Activated T-cell treated with anti-CD3 and anti-CD28 coated beads for 48 hours (primary cell): Measurements from ENCODE around the gene PSRC1.

Source experiments
- DNase-seq: peaks from one replicate; pipeline ENCODE4 v3.0.0-alpha.2; 2020; ENCODE audit warnings: low read depth

The PSRC1 gene

DNA sequence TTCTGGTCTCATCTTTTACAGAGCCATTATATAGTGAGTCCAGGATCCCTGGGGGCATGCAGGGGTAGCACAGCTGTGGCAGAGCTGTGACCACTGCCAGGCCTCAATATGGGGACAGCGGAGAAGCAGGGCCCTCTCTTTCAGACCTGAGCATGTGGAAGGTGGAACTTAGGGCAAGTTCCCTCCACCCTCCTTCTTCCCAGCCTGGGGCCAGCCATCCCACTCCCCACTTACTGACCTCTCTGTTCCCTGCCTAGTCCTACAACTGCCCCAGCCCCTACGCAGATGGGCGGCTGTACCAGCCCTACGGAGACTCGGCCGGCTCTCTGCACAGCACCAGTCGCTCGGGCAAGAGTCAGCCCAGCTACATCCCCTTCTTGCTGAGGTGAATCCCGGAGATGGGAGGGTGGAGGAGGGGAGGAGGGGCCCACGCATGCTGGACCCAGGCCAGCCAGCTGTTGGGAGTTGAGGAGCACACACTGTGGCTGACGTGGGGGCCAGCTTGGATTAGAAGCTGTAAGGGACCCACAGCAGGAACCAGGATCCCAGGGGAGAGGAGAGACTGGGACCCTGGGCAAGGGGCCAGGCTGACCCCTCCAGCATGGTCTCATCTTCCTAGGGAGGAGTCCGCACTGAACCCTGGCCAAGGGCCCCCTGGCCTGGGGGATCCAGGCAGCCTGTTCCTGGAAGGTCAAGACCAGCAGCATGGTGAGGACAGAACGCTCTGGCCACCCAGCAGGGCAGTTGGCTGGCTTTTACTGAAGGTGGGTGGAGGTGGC, 10.7 kb downstream of the PSRC1 start:
- no peak for DNase-seq

DNA sequence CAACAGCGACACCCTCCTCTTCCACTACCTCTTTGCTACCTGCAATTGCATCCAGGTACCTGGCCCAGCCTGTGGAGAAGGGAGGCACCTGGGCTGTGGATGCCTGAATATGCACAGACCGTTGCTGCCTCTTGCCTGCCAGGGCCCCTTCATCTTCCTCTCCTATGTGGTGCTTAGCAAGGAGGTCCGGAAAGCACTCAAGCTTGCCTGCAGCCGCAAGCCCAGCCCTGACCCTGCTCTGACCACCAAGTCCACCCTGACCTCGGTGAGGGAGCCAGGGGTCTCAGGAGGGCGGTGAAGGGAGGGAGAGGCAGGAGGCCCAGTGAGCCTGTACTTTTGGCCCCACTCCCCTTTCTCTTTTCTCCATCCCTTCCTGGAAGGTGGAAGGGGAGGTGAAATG, 11.5 kb downstream of the PSRC1 start:
- DNase-seq = no peak

DNA sequence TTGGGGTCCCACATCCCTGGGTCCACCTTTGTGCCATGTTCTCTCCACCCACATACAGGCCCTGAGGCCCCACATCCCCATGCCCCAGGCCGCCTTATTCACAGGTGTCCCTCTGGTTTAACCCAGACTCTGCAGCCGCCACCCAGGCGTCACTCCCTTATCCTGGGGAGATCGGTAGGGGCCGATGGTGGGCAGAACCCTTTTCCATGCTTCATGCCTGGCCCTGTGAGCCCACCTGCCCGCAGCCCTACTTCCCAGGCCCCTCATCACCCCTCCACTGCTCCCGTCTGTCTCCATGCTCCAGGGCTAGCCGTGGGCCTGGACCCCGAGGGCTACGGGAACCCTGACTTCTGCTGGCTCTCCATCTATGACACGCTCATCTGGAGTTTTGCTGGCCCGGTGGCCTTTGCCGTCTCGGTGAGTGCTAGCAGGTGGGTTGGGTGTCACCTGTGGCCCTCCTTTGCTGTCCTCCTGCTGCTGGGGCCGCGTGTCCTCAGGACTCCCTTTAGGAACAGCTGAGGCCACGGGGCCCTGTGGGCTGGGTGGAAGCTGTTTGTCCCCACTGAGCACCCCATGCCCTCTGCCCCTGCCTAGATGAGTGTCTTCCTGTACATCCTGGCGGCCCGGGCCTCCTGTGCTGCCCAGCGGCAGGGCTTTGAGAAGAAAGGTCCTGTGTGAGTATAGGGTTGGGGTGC, 12.2 kb downstream of the PSRC1 start:
- no peak for DNase-seq

- DNase-seq = no peak
Measured at GRCh38 chr1:109269981-109270622, 12.8 kb downstream of the PSRC1 start.

GRCh38 chr1:109269212-109269980, 13.5 kb downstream of the PSRC1 start:
- no peak for DNase-seq

DNA sequence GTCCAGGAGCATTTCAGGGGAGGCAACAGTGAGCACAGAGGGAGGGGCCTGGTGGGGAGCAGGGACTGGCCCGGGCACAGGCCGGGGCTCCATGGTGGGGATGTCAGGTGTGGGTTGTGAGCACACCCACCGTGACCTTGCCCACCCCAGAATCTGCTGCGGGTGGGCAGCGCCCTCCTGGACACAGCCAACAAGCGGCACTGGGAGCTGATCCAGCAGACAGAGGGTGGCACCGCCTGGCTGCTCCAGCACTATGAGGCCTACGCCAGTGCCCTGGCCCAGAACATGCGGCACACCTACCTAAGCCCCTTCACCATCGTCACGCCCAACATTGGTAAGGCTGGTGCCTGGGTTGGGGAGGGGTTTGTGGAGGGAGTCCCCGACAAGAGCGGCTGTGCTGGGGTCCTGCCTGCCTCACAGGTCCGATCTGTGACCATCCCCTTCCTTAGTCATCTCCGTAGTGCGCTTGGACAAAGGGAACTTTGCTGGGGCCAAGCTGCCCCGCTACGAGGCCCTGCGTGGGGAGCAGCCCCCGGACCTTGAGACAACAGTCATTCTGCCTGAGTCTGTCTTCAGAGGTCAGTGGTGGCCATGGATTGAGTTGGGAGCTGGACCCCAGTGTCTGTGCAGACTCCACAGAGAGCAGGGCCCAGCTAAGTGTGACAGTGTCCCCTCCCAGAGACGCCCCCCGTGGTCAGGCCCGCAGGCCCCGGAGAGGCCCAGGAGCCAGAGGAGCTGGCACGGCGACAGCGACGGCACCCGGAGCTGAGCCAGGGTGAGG, 14.3 kb downstream of the PSRC1 start:
- DNase-seq = no peak

DNA sequence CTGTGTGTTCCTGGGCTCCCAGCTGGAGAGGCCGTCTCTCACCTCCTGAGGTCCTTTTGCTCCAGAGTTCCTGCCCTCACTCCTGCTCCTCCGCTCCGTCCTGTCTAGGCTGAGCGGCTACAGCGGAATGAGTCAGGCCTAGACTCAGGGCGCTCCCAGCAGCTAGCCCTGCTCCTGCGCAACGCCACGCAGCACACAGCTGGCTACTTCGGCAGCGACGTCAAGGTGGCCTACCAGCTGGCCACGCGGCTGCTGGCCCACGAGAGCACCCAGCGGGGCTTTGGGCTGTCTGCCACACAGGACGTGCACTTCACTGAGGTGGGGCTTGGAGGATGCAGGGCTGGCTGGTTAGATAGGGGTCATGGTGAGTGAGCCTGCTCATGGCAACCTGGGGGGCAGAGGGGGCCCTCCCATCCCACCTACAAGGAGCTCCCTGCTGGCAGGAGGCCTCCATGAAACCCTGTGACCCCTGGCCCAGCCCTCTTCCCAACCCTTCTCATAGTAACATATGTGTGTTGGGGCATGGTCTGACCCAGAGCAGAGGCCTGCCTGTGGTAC, 15.1 kb downstream of the PSRC1 start:
- DNase-seq = no peak

GRCh38 chr1:109266965-109267364, 16.0 kb downstream of the PSRC1 start:
- DNase-seq = no peak

DNA sequence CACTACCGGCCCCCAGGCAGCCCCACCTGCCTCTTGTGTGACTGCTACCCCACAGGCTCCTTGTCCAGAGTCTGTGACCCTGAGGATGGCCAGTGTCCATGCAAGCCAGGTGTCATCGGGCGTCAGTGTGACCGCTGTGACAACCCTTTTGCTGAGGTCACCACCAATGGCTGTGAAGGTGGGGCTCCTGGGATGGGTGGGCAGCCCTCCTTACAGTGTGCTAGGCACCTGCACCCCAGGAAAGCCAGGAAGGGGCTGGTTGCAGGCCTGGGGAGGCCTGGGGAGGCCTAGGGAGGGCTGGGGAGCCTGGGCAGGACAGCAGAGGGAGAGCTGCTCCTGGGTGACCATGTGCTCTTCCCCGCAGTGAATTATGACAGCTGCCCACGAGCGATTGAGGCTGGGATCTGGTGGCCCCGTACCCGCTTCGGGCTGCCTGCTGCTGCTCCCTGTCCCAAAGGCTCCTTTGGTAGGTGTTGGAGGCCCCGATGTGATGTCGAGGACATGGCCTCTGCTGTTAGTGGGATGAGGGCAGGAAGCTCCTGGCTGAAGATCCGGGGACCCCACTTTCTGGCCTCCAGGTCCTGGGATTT, 17.1 kb downstream of the PSRC1 start:
- DNase-seq = no peak

DNA sequence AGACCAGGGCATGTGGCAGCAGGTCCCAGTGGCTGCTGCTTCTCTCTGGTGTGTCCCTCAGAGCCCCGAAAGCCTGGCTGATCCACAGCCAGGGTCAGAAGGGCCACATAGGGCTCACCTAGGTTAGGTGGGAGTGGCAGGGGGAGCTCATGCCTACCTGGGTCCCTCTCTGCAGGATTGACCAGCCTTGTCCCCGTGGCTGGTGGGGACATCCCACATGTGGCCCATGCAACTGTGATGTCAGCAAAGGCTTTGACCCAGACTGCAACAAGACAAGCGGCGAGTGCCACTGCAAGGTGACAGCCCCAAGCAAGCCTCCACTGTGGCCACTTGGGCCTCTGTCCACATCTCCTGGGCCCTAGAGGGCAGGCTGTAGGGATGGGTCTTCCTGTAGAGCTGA, 17.9 kb downstream of the PSRC1 start:
- DNase-seq = no peak

DNA sequence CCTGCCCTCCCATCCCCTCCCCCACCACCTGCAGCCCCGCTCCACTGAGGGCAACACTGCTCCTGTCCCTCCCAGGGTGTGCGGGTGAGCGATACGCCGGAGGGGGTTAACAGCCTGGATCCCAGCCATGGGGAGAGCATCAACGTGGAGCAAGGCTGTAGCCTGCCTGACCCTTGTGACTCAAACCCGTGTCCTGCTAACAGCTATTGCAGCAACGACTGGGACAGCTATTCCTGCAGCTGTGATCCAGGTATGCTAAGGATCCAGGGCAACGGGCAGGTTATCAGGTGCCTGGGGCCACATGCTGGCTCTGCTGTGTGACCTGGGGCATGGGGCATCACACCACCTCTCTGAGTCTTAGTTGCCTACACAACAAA, 18.6 kb downstream of the PSRC1 start:
- DNase-seq = no peak

DNA sequence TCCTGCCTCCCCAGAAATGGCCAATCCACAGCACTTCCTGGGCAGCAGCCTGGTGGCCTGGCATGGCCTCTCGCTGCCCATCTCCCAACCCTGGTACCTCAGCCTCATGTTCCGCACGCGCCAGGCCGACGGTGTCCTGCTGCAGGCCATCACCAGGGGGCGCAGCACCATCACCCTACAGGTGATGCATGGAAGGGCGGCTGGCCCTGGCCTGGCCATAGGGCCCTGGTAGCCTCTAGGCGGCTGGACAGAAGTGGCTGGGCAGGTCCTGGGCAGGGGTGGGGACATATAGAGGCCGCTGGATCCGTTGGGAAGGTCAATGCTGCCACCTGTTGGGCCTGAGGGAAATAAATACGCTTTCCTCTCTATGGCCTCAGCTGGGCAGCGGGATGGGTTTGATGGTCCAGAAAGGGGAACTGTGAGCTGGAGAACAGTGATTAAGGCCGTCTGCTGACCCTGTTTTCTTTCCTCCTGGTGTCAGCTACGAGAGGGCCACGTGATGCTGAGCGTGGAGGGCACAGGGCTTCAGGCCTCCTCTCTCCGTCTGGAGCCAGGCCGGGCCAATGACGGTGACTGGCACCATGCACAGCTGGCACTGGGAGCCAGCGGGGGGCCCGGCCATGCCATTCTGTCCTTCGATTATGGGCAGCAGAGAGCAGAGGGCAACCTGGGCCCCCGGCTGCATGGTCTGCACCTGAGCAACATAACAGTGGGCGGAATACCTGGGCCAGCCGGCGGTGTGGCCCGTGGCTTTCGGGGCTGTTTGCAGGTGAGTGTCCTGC, 19.2 kb downstream of the PSRC1 start:
- DNase-seq = peak; percentile 83

DNA sequence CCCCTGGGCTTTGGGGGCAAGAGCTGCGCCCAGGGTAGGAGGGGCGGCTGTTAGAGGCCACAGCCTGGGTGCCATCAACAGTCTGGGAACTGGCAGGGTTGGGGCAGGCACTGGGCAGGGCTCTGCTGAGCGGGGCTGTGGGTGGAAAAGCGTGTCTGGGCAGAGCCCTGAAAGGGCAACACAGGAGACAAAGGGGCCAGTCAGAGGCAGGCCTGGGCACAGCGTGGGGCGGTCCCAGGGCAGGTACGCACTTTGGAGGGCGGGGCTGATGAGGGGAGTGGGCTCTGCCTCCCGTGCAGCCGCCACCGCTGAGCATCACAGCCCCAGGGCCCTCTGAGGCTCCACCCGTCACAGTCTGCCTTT, 19.7 kb downstream of the PSRC1 start:
- DNase-seq = no peak

- DNase-seq = no peak
Measured at GRCh38 chr1:109262231-109263055, 20.5 kb downstream of the PSRC1 start.

DNA sequence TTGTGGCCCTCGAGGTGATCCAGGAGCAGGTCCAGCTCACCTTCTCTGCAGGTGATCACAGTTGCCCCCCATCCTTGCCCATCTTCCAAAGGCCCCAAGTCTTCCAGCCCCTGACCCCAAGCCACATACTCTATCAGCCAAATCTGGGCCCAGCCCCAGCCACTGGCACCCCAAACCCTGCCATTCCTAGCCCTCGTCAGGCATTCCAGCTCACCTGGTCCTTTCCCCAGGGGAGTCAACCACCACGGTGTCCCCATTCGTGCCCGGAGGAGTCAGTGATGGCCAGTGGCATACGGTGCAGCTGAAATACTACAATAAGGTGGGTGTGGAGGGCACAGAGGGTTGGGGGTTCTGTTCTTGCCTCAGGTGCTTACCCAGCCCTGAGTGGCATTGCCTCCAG, 21.4 kb downstream of the PSRC1 start:
- no peak for DNase-seq

- no peak for DNase-seq
Measured at GRCh38 chr1:109261006-109261405, 21.9 kb downstream of the PSRC1 start.

- DNase-seq = no peak
Measured at GRCh38 chr1:109259674-109260557, 23.0 kb downstream of the PSRC1 start.
